NT2/D1 (cell line): ENCODE measurements around the gene SGTA.

Experiments used
- DNase-seq: peaks from one replicate; pipeline ENCODE4 v3.0.0-alpha.2; 2011; ENCODE audit warnings: low read depth, low spot score
- H3K27me3 ChIP-seq: 2 replicates; pipeline ENCODE4 v1.6.0; 2011; ENCODE audit warnings: mild to moderate bottlenecking; ENCODE audit not compliant: insufficient read length, insufficient read depth
- H3K36me3 ChIP-seq: 2 replicates; pipeline ENCODE4 v1.6.1; 2011; ENCODE audit warnings: mild to moderate bottlenecking, low read length, mixed read lengths; ENCODE audit not compliant: insufficient read depth, insufficient read length
- H3K4me1 ChIP-seq: 2 replicates; pipeline ENCODE4 v1.5.1; 2011; ENCODE audit not compliant: insufficient read depth, insufficient read length
- H3K4me3 ChIP-seq: 2 replicates; pipeline ENCODE4 v1.5.1; 2011; ENCODE audit warnings: low read depth; ENCODE audit not compliant: insufficient read length
- H3K9ac ChIP-seq: 2 replicates; pipeline ENCODE4 v1.6.0; 2011; ENCODE audit warnings: low read depth; ENCODE audit not compliant: insufficient read length
- H3K9me3 ChIP-seq: 2 replicates; pipeline ENCODE4 v1.5.1; 2011; ENCODE audit warnings: mild to moderate bottlenecking, low read length; ENCODE audit not compliant: insufficient read depth
- SUZ12 ChIP-seq: IDR thresholded peaks from 2 replicates; pipeline ENCODE4 v1.6.1; 2011; ENCODE audit not compliant: insufficient read length, insufficient read depth; ENCODE audit errors: extremely low read depth
- YY1 ChIP-seq: IDR thresholded peaks from 2 replicates; pipeline ENCODE4 v1.6.1; 2011; ENCODE audit not compliant: insufficient read length, insufficient read depth
- ZNF274 ChIP-seq: IDR thresholded peaks from 2 replicates; pipeline ENCODE4 v1.6.1; 2011; ENCODE audit warnings: mild to moderate bottlenecking, low read depth, low read length

The SGTA gene

GRCh38 chr19:2788237-2788636 is 5.2 kb upstream of the SGTA start:
- no peak for DNase-seq
- H3K9me3 ChIP-seq: peaks cover 5% of the 10 kb centered on the region; the same call in 1 of the 2 replicates
- TF ChIP-seq SUZ12 (no peak), ZNF274 (no peak), YY1 (no peak)
- H3K9ac ChIP-seq: no peak overlapping the region
- peaks cover 61% of the 10 kb centered on the region for H3K36me3 ChIP-seq
- H3K4me3 ChIP-seq: no peak overlapping the region
- H3K27me3 ChIP-seq: no peaks in the 10 kb centered on the region
- H3K4me1 ChIP-seq: peaks cover 11% of the 10 kb centered on the region

GRCh38 chr19:2787115-2787514 is 4.0 kb upstream of the SGTA start:
- H3K9me3 ChIP-seq: peaks cover 5% of the 10 kb centered on the region; the same call in 1 of the 2 replicates
- TF ChIP-seq ZNF274 (no peak), SUZ12 (no peak)
- no peak overlapping the region for H3K4me3 ChIP-seq
- peaks cover 11% of the 10 kb centered on the region for H3K4me1 ChIP-seq
- no peak for DNase-seq
- H3K9ac ChIP-seq: peak overlapping the region; percentile 16
- H3K27me3 ChIP-seq: no peaks in the 10 kb centered on the region
- H3K36me3 ChIP-seq: peaks cover 56% of the 10 kb centered on the region

DNA sequence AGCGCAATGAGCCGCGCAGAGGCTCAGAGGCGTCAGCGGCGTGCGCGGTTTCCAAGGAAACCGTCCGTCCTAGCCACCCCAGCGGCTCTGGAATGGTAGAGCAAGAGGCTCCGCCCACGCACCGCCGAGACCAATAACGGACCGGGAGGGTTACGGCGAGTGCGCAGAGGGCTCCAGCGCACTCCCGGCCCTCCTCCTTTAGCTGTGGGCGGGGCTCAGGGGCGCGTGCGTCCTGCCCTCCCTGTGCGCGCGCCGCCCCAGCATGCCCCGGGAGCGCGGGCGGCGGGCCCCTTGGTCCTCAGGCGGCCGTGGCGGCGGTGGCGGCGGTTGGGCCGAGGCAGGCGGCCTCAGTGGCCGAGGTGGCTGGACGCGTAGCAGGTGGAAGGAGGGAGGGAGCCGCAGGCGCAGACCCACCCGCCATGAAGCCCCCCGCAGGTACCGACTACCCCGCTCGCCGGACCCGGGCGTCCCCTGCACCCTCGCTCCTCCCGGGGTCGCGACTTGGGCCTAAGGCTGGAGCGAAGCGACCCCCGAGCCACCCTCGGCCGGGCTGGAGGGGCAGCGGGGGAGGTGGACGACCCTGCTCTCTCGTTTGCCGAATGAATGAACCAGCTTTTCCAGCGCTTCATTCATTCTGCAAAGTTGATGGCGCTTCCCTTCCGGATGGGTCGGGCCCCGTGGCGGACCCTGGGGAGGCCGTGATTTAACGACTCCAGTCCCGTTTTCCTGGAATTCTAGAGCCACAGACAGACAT is 2.3 kb upstream of the SGTA start, which contains the start of gene THOP1:
THOP1 (plus strand) TSS at position 260 of the 754 bp plus-strand sequence; CDS start at position 420, 160 bp downstream.
- peaks cover 55% of the 10 kb centered on the region for H3K36me3 ChIP-seq
- TF ChIP-seq YY1 (no peak), ZNF274 (no peak), SUZ12 (no peak)
- H3K9ac ChIP-seq: peak within 1 kb of the TSS; percentile 96
- H3K4me3 ChIP-seq: peak within 1 kb of the TSS; percentile 92
- peak; percentile 99 for DNase-seq
- peaks cover 5% of the 10 kb centered on the region; the same call in 1 of the 2 replicates for H3K9me3 ChIP-seq
- H3K4me1 ChIP-seq: peaks cover 11% of the 10 kb centered on the region
- no peaks in the 10 kb centered on the region for H3K27me3 ChIP-seq

GRCh38 chr19:2783781-2784145 is 690 bp upstream of the SGTA start:
- Histone ChIP-seq H3K9ac (no peak overlapping the region), H3K27me3 (no peaks in the 10 kb centered on the region), H3K4me3 (no peak overlapping the region), H3K36me3 (peaks cover 56% of the 10 kb centered on the region), H3K9me3 (peaks cover 5% of the 10 kb centered on the region; the same call in 1 of the 2 replicates), H3K4me1 (peaks cover 12% of the 10 kb centered on the region)
- TF ChIP-seq SUZ12 (no peak), ZNF274 (no peak), YY1 (no peak)
- no peak for DNase-seq

DNA sequence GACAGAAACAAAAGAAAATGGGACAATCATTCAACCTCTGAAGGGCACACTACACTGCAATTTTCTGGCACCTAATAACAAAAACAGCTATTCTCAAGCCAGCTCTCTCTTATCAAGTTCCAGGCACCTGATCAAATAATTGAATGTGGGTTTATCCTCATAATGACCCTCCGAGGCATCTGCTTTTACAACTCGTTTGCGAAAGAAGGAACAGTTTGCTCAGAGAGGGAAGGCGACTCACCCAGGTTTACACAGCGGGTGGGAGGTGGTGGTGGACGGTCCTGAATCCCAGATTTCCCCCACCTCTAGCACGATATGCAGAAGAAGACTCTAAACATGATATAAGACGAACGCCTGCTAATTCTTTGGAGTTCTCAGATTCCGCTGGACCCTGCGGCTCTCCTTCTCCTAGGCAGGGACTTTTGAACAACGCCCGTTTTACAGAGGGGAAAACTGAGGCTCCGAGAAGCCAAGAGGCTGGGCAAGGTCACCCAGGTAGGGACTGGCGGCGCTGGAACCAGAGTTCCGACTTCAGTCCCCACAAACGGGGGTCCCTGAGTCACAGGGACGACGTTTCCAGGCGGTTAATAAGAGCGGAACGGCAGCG is 641 bp downstream of the SGTA start:
- H3K36me3 ChIP-seq: peaks cover 55% of the 10 kb centered on the region
- DNase-seq: no peak

DNA sequence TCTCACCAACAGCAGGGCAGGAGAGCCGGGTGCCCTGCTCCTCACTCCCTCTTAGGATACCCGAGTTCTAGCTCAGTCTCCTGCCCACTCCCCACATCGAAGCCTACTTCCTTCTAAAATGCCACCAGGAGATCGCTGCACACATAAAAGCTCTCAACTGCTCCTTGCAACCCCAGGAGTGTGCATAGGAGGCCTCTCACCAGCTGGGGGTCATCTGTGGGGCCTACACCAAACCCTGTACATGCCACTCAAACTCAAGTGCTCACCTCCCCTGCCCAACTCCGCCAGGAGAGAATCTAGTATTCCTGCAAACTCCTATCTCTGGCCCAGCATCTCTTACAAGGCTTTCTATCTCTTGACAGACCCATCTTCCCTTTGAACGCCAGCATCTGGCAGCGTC is 2.8 kb downstream of the SGTA start:
- Histone ChIP-seq H3K4me1 (peaks cover 8% of the 10 kb centered on the region), H3K9ac (peak overlapping the region; percentile 57), H3K36me3 (peaks cover 67% of the 10 kb centered on the region), H3K9me3 (peaks cover 5% of the 10 kb centered on the region; the same call in 1 of the 2 replicates), H3K27me3 (no peaks in the 10 kb centered on the region), H3K4me3 (peak overlapping the region; percentile 5)
- TF ChIP-seq SUZ12: no peak
- TF ChIP-seq ZNF274: no peak
- no peak for TF ChIP-seq YY1
- DNase-seq: no peak

More for the DNA sequence above, 641 bp downstream of the SGTA start:
- TF ChIP-seq ZNF274 (no peak), YY1 (no peak), SUZ12 (no peak)
- Histone ChIP-seq H3K9me3 (peaks cover 5% of the 10 kb centered on the region; the same call in 1 of the 2 replicates), H3K9ac (peak overlapping the region; percentile 99), H3K27me3 (no peaks in the 10 kb centered on the region), H3K4me3 (peak overlapping the region; percentile 100), H3K4me1 (peaks cover 7% of the 10 kb centered on the region)

DNA sequence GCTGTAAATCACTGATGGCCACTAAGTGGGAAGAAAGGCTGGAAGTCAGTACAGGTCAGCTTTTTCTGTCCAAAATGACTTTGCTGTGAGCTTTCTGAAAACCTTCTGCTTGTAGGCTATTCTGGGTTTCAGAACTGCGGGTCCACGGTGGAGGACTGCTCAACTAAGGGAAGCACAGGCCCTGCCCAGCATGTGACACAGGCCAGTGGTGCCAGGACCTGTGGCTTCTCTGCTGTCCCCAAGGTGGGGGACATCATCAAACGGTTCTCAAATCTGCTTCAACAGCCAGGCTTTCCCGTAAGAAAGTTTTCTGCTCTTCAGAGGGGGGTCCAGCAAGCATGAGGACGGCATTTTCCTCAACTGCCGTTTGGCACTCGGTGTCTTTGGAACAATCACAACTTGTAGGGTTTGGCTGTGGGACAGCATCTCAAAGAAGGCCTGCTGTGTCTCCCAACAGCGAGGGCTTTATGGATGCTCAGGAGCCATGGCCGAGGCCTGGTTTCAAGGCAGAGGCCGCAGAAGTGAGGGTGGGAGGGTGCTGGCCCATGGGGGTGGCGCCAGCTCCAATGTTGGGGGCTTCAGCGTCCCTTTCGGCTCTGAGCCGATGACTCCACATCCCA is 3.8 kb downstream of the SGTA start:
- Histone ChIP-seq H3K9ac (no peak overlapping the region), H3K4me1 (peaks cover 10% of the 10 kb centered on the region), H3K9me3 (peaks cover 5% of the 10 kb centered on the region; the same call in 1 of the 2 replicates), H3K27me3 (no peaks in the 10 kb centered on the region), H3K36me3 (peaks cover 77% of the 10 kb centered on the region), H3K4me3 (no peak overlapping the region)
- no peak for TF ChIP-seq YY1
- no peak for TF ChIP-seq ZNF274
- TF ChIP-seq SUZ12: no peak
- DNase-seq: no peak
